ENCODE results near the gene ACR. TPM values are rescaled to one million over a fixed set of nuclear protein-coding genes. Genes with fewer than 3 reads are reported as not detected.
A peak's percentile ranks its signal among the peaks of the same experiment; 100 is the strongest.

ACR gene
- total and polyA plus RNA-seq, 2 of the 13 experiments (the other 11 are each of a cell fraction or from before 2014, with no cell fraction given), result 0.15 TPM; not detected in 1

DNA sequence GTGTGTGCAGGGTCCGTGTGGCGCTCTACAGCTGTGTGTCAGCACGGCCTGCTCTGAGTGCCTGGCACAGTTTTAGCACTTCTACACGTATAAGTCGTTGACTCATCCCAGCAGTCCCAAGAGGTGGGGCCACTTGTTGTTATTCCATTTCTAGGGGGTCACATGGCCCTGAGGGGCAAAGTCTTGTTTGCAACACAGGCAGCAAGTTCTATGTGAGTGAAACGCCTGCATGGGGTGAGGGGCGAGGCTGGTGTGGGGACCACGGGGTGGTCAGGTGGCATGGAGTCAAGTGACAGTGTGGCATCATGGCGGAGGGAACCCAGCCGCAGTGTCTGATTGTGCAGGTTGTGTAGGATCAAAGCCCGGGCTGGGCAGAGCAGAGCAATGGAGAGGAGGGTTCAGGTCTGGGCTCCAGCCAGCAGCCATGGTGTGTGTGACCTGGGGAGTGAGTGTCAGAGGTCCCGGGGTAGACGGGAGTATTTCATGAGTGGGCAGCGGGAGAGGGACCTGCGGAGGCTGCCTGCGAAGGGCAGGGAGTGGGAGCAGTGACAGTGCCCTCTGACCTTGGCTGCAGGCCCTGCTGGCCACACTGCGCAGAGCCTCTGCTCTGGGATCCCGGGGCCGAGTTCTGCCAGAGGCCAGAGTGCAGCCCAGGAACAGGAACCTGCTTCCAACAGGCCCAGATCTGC, 37.5 kb upstream of the ACR start (continued):
- no peak for TF ChIP-seq XRCC5 (optimal IDR thresholded peaks at IDR 0.05; ENCODE audit: low read length)
- TF ChIP-seq PHF21A (CRISPR knock-in tag; IDR thresholded peaks at IDR 0.05), result peak; percentile 95
- TF ChIP-seq, protein P1, sequence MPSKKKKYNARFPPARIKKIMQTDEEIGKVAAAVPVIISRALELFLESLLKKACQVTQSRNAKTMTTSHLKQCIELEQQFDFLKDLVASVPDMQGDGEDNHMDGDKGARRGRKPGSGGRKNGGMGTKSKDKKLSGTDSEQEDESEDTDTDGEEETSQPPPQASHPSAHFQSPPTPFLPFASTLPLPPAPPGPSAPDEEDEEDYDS (CRISPR knock-in tag; IDR thresholded peaks at IDR 0.05), result peak; percentile 92
- TF ChIP-seq, protein P2, sequence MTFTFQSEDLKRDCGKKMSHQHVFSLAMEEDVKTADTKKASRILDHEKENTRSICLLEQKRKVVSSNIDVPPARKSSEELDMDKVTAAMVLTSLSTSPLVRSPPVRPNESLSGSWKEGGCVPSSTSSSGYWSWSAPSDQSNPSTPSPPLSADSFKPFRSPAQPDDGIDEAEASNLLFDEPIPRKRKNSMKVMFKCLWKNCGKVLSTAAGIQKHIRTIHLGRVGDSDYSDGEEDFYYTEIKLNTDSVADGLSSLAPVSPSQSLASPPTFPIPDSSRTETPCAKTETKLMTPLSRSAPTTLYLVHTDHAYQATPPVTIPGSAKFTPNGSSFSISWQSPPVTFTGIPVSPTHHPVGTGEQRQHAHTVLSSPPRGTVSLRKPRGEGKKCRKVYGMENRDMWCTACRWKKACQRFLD (CRISPR knock-in tag; IDR thresholded peaks at IDR 0.05; ENCODE audit: borderline replicate concordance), result no peak
- peak; percentile 51; the same call in 1 of the 2 replicates for TF ChIP-seq GFI1 (CRISPR knock-in tag; IDR thresholded peaks at IDR 0.05; ENCODE audit: borderline replicate concordance)
- peak; percentile 61; the same call in 1 of the 2 replicates for TF ChIP-seq POGZ (CRISPR knock-in tag; IDR thresholded peaks at IDR 0.05)
- TF ChIP-seq, protein P3, sequence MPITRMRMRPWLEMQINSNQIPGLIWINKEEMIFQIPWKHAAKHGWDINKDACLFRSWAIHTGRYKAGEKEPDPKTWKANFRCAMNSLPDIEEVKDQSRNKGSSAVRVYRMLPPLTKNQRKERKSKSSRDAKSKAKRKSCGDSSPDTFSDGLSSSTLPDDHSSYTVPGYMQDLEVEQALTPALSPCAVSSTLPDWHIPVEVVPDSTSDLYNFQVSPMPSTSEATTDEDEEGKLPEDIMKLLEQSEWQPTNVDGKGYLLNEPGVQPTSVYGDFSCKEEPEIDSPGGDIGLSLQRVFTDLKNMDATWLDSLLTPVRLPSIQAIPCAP (CRISPR knock-in tag; IDR thresholded peaks at IDR 0.05; ENCODE audit: low read depth), result 0 out of 2 replicates have a peak, but pooled peaks have one; percentile 20
- TF ChIP-seq, protein P4, sequence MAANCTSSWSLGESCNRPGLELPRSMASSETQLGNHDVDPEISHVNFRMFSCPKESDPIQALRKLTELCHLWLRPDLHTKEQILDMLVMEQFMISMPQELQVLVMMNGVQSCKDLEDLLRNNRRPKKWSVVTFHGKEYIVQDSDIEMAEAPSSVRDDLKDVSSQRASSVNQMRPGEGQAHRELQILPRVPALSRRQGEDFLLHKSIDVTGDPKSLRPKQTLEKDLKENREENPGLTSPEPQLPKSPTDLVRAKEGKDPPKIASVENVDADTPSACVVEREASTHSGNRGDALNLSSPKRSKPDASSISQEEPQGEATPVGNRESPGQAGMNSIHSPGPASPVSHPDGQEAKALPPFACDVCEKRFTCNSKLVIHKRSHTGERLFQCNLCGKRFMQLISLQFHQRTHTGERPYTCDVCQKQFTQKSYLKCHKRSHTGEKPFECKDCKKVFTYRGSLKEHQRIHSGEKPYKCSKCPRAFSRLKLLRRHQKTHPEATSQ (CRISPR knock-in tag; IDR thresholded peaks at IDR 0.05; ENCODE audit: borderline replicate concordance), result 0 out of 2 replicates have a peak, but pooled peaks have one; percentile 58
- TF ChIP-seq, protein P5, sequence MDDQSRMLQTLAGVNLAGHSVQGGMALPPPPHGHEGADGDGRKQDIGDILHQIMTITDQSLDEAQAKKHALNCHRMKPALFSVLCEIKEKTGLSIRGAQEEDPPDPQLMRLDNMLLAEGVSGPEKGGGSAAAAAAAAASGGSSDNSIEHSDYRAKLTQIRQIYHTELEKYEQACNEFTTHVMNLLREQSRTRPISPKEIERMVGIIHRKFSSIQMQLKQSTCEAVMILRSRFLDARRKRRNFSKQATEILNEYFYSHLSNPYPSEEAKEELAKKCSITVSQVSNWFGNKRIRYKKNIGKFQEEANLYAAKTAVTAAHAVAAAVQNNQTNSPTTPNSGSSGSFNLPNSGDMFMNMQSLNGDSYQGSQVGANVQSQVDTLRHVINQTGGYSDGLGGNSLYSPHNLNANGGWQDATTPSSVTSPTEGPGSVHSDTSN (CRISPR knock-in tag; IDR thresholded peaks at IDR 0.05; ENCODE audit: borderline replicate concordance), result no peak
- TF ChIP-seq CENPT (CRISPR knock-in tag; IDR thresholded peaks at IDR 0.05; ENCODE audit: low read depth), result no peak
- peak; percentile 95 for TF ChIP-seq CEBPB (IDR thresholded peaks at IDR 0.05; ENCODE audit: borderline replicate concordance, low read depth, low read length)
- TF ChIP-seq DPF2 (CRISPR knock-in tag; IDR thresholded peaks at IDR 0.05; ENCODE audit: borderline replicate concordance, low read depth), result no peak; the same call in 1 of the 2 replicates
- TF ChIP-seq MED13 (CRISPR knock-in tag; IDR thresholded peaks at IDR 0.05), result no peak
- TF ChIP-seq ARHGAP35 (CRISPR knock-in tag; IDR thresholded peaks at IDR 0.05; ENCODE audit: borderline replicate concordance), result no peak
- TF ChIP-seq HOXA7 (CRISPR knock-in tag; IDR thresholded peaks at IDR 0.05), result no peak
- TF ChIP-seq, protein P6, sequence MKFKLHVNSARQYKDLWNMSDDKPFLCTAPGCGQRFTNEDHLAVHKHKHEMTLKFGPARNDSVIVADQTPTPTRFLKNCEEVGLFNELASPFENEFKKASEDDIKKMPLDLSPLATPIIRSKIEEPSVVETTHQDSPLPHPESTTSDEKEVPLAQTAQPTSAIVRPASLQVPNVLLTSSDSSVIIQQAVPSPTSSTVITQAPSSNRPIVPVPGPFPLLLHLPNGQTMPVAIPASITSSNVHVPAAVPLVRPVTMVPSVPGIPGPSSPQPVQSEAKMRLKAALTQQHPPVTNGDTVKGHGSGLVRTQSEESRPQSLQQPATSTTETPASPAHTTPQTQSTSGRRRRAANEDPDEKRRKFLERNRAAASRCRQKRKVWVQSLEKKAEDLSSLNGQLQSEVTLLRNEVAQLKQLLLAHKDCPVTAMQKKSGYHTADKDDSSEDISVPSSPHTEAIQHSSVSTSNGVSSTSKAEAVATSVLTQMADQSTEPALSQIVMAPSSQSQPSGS (CRISPR knock-in tag; IDR thresholded peaks at IDR 0.05), result peak; percentile 80
- TF ChIP-seq, protein P7, sequence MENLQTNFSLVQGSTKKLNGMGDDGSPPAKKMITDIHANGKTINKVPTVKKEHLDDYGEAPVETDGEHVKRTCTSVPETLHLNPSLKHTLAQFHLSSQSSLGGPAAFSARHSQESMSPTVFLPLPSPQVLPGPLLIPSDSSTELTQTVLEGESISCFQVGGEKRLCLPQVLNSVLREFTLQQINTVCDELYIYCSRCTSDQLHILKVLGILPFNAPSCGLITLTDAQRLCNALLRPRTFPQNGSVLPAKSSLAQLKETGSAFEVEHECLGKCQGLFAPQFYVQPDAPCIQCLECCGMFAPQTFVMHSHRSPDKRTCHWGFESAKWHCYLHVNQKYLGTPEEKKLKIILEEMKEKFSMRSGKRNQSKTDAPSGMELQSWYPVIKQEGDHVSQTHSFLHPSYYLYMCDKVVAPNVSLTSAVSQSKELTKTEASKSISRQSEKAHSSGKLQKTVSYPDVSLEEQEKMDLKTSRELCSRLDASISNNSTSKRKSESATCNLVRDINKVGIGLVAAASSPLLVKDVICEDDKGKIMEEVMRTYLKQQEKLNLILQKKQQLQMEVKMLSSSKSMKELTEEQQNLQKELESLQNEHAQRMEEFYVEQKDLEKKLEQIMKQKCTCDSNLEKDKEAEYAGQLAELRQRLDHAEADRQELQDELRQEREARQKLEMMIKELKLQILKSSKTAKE (CRISPR knock-in tag; IDR thresholded peaks at IDR 0.05; ENCODE audit: borderline replicate concordance), result no peak; the same call in 1 of the 2 replicates
- TF ChIP-seq RXRB (CRISPR knock-in tag; IDR thresholded peaks at IDR 0.05; ENCODE audit: borderline replicate concordance), result peak; percentile 62
- peak; percentile 49; the same call in 1 of the 2 replicates for TF ChIP-seq NFRKB (IDR thresholded peaks at IDR 0.05)
- peak; percentile 4; the same call in 1 of the 2 replicates for TF ChIP-seq PITX1 (CRISPR knock-in tag; IDR thresholded peaks at IDR 0.05)

Measured in HepG2 (cell line).